ENCODE data around the gene SS18L1.

The SS18L1 gene

DNA sequence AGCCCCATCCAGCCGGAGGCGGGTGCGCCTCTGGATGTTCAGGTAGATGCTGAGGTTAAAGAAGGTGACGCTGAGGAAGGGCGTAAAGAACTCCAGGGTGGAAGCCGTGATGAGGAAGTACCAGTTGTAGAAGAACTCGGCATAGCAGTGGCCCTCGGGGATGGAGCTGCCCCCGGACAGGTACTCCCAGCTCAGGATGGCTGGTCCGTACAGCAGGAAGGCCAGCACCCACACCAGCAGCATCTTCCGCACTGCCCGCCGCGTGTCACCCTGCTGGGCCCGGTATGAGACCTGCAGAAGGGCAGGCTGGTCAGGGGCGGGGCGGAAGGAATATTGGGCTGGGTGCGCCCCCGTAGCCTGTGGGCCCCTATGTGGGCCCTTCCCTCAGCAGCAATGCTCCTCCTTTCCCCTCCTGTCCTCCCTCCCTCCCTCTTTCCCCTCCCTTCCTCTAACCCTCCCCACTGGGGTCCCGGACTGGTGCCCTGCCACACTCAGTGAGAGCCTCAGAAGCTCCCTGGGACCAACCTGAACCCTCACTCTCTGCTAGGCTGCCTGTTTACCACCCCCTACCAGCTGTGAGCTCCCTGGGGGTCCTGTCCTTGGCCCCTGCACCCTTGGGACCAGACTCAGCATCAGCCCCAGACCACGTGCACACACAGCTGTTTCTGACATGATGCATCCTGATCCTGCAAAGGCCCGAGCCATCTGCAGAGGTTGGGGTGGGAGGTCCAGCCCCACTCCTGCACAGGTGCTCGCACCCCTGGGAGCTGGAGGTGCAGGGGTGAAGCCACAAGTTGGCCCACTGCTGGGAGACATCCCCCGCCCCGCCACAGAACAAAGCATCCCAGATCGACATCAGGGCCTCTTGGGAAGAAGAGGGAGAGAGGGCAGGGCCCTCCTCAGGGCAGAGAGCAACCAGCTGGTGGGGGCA is 73.3 kb downstream of the SS18L1 start:
- DNase-seq: no peak

DNA sequence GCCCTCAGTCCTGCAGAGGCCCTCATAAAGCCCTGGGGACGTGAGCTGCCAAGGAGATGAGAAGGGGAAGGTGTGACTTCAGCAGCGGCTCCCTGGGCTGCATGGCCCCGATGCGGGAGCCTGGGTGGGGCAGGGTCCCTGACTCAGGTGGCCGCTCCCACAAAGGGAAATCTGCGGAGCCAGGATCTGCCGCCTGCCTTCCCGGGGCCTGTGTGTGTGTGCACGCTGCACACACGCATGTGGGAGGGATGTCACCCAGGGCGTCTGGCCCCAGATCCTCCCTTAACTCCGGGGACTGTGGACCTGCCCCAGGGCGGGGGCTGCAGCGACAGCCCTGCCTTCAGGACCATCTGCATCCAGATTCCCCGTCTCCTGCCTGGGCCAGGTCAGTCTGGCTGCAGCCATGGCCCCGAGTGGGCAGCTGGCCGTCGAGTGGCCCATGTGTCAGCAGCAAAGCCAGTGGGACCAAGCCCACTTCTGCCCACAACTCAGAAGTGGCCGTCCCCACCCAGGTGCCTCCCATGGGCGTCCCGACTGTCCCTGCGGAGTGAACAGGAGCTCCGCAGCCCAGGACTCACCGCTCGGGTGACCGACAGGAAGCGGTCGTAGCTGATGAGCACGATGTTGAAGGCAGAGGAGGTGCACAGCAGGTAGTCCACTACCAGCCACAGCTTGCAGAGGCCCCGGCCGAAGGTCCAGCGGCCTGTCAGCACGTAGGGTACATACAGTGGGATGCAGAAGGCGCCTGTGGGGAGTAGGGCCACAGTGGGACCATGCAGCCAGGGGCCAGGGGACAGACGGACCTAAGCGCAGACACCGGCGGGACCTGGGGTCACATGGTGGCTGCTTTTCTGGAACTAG is 74.6 kb downstream of the SS18L1 start:
- no peak for DNase-seq

DNA sequence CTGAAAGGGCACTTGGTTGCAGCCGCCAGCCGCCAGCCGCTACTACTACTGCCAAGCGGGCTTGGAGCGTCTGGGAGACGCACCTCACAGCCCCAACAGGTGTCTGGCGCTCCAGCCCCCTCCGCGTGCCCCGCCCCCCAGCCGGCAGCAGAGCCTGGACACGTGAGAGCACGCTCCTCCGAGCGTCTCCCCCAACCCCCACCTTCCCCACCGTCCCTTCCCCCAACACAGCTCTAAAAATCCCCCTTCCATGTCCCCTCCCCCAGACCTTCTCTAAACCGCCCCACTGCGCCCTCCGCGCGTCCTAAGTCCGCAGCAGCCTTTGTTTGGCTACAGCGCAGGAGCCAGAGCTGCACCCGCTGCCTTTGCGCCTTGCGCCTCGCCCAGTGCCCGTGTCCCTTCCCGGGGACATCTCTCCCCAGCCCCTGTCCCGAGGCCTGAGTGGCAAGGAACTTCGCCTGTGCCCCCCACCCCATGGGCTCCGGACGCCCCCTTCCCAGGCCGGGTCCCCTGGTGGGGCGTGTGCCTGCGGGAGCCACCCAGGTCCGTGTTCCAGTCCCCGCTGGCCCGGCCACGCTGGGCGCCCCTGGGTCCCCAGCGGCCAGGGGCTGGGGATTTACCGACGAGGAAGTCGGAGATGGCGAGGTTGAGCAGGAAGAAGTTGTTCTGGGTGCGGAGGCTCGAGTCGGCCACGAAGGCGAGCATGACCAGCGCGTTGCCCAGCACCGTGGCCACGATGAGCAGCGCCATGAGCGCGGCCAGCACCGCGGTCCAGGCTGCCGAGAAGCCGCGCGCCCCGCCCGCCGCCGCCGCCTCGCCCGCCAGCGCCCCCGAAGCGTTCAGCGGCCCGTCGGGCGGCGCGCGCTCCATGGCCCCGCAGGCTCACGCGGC is 75.8 kb downstream of the SS18L1 start:
- DNase-seq: no peak

DNA sequence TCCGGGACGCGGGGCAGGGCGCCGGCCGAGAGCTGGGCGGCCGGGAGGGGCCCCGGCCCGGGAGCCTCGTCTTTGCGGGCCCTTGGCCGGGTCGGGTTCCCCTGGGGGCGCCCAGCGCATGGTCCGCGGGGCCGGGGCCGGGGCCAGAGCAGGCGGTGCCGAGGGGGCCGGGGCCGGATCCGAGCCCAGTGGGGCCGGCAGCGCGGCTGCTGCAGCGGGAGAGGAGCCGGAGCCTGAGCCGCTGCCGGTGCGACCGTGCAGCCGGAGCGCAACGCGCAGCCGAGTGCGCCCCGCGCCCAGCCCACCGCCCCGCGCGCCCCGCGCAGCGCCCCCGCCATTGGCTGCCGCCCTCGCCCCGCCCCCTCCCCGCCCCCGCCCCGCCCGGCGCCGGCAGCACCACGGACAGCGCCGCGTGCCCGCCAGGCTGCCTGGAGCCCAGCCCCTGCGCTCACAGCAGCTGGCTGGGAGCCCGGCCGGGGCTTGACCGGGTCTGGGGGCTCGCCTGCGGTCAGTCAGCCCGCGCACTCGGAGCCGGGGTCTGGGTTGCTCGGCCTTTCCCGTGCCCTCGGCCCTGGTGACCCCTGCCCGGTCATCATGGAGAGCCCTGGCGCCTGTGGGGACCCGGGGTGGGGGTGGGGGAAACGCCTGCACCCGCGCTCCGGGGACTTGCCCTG is 76.6 kb downstream of the SS18L1 start, which contains the start of gene HRH3:
HRH3 (minus strand) TSS at position 287 of the 674 bp plus-strand sequence. CDS start 308 bp downstream, outside the sequence.
- DNase-seq: peak; percentile 69

DNA sequence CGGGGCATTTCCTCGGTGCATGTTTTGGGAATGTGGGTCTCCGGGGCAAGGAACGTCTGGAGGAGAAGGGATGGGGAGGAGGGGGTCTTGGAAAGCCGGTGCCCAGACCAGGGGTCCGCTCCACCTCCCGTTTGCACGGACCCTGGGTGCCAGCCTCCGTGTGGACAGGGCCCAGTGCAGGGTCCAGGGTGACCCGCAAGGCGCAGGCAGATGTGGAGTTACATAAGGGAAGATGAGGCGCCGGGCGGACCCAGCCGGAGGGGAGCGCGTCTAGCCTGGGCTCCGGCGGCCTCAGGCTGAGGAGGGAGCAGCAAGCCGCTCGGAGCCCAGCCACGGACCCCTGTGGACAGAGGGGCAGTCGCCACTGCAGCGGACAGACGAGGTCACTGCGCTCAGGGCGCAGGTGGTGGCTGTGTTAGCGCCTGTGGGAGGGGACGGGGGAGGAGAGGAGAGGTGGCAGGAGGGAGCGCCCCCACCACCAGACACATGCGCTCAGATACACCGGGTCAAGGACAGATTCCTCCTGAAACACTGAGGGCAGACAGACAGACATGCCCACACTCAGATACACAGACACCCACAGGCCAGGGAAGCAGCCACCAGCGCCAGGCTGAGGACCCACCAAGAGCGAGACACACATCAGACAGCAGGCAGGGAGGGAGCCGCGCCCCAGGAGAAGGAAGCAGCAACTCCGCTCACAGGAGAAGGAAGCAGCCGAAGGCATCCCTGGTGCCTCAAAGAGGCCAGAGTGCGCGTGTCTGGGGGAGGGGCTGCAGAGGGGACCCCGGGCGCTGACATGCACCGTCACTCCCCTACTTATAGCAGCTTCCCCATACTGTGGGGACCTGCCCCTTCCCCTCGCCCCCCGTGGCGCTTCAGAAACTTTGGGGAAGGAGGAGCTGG is 77.3 kb downstream of the SS18L1 start:
- DNase-seq: no peak

DNA sequence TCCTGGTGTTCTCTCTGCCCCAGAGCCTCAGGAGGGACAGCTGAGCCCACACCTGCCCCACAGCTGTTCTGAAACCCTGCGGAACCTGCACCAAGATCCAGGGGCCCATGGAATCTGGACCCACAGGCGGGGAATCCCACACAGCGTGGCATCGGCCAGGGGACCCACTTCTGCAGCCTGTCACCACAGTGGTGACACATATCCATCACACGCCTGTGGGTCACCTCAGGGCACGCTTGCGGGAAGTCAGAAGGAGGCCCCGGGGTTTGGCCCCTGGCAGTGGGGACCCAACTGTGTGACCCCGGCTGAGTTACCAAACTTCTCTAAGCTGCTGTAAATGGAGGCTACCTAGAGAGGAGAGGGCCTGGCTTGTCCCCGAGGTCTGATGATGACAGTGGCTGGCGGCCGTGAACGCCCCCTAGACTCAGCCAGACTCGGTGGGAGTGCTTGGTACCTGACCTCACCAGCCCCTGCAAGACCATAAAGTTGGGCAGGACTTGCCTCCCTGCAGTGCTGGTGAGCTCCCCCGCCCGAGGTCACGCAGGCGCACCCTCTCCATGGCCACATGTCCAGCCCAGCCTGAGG is 78.8 kb downstream of the SS18L1 start:
- no peak for DNase-seq

DNA sequence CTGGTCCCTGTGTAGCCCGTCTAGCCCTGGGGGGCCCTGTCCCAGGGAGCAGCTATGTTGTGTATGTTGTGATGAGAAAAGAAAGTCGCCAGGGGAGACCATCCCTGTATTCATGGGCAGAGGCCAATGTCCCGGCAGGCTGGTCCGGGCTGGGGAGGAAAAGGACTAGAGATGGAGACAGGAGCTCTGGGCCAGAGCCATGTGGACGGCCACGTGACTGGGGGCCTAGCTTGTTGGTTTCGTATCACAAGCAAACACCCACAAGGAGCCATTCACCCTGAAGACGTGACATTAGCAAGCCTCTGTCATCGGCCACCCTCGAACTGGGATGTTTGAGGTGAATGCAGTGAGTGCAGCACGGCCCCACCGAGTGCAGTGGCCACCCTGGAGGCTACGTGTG is 79.4 kb downstream of the SS18L1 start:
- no peak for DNase-seq

DNA sequence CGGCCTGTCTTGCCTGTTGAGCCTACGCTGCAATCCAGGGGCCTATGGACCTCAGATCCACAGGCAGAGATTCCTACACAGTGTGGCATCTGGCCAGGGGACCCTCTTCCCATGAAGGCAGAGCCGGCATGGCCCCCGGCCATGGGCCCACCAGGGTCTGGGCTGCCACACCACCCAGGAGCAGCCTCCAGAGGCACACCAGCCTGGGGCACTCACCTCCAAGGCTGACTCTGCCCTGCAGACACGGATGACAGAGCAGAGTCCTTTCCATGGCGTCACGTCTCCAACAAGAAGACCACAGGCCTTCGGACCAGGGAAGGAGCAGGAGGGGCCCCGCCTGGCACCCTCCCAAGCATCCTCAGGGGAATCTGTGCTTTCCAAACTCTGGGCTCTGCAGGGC is 80.0 kb downstream of the SS18L1 start:
- DNase-seq: no peak

DNA sequence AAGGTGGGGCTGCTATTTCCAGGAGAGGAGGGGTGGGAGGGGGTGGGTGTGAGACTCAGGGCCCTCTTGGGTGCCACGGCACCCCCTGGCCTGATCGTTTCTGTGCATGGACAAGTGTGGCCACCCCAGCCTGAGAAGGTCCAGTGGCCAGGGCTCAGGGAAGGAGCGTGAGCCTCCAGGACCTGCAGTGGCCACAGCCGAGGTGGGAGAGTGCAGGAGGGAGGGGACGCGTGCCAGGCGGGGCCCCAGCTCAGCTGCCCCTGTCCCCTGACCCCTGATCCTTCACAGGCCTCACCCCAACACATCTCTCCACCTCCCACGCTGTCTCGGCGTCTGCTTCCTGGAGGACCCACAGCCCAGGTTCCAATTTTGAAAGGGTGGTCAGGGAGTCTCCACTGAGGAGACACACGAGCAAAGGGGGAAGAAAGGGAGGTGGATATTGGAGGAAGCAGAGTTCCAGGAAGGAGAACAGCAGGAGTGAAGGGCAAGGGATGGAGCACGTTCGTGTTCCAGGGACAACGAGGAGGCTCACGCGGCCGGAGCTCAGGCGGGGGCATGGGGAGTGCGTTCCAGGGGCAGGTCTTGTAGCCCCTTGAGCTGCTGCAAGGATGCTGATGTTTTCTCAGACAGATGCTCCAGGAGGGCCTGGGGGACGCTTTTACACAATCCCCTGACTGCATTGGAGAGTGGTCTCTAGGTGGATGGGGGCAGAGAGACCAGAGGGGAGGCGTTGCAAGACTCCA is 80.7 kb downstream of the SS18L1 start:
- no peak for DNase-seq

DNA sequence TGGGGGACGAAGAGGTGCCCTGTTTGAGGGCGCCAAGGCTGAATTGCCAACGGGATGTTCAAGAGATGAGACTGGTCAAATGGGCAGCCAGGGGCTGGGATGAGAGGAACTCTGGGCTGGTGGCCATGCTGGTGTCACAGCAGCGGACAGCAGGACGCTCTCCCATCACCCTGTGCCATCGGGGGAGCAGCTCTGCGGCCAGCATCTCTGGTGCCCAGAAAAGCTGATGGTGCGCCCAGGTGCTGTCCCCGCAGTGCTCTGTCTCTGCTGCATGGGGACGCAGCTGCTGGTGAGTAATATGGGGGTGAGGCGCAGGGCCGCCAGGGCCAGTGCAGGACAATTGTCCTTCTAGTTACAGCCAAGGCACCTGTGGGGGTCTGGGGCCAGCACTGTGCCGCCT is 81.5 kb downstream of the SS18L1 start:
- DNase-seq: no peak

DNA sequence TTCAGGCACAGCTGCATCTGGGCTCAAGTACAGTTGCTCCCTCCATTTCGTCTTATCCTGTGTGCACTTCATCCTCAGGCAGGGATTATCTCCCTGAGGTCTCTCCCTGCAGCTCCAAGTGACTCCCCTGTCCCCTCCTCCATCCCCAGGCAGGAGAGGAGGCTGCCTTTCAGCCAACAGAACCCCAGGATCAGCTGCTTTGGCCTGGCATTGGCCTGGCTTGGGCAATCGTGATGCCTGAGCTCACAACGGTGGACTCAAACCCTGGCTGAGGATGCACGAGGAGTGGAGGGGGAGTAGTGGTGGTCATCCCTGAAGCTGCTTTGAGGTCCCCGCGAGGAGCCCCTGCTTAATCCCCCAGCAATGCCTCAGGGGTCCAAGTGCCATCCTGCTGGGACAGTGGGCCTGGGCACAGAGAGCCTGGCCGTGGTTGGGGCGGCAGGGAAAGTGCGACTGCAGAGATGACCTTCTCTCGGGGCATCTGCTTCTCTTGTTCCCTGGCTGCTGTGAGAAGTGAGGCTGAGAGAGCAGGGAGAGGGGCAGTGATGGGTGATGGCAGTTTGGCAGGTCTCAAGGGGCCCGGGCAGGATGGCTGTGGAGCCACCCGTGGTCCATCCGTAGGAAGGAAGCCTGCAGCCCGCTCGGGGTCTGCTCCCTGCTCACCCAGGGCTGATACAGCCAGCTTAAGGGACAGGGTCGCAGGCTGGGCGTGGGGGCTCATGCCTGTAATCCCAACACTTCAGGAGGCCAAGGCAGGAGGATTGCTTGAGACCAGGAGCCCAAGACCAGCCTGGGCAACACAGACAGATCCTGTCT is 82.5 kb downstream of the SS18L1 start:
- DNase-seq: no peak

DNA sequence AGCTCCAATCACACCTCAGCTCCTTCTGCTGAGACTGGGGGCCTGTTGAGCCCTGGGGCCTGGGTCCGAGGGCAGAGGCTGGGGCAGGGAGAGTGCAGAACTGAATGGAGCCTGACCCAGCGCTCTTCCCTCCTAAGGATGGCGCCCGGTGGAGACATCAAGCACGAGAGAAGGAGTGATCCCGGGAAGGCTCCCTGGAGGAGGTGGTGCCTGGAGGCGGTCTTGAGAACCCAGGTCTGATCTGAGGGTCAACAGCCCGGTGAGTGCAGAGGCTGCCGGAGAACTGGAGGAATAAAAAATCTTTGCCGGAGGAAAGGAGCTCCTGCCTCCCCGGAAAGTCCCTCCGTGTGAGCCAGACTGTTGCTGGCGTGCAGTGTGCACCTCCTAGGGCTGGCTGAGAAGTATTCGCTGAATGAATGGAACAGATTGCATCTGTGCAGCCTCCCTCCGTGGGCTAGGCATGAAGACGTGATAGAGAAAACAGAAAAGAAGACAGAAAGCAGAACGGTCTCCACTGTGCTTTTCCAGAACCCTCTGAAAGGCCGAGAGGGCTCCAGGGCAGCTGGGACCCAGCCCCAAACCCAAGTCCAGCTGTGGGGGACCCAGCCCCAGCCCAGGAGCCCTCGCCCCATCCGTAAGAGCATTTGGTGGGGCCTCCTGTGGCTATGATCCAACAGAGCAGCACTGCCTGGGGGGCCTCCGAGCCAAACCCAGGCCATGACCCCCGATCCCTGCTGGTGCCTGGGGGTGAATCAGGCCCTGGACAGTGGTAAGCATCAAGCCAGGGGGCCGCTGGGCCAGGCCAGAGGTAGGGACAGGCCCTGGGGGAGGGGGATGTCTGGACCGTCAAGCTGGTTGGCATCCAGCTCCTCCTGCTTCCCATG is 83.4 kb downstream of the SS18L1 start:
- no peak for DNase-seq

DNA sequence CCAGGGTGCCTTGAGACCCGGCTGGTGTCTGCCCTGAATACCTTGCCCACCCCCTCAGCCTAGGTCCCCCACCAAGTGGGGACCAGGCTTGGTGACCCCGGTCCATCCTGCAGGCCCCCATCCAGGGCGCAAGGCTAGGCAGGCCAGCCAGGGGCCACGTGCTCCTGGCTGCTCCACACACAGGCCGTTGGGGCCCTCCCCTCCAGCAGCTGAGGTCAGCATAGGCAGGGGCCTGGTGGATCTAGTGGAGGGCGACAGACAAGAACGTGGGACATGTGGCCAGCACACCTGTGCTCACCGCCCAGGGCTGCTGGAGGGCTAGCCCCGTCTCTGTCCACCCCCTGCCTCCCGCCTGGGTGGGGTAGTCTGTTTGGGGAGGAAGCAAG is 84.0 kb downstream of the SS18L1 start:
- DNase-seq: no peak

DNA sequence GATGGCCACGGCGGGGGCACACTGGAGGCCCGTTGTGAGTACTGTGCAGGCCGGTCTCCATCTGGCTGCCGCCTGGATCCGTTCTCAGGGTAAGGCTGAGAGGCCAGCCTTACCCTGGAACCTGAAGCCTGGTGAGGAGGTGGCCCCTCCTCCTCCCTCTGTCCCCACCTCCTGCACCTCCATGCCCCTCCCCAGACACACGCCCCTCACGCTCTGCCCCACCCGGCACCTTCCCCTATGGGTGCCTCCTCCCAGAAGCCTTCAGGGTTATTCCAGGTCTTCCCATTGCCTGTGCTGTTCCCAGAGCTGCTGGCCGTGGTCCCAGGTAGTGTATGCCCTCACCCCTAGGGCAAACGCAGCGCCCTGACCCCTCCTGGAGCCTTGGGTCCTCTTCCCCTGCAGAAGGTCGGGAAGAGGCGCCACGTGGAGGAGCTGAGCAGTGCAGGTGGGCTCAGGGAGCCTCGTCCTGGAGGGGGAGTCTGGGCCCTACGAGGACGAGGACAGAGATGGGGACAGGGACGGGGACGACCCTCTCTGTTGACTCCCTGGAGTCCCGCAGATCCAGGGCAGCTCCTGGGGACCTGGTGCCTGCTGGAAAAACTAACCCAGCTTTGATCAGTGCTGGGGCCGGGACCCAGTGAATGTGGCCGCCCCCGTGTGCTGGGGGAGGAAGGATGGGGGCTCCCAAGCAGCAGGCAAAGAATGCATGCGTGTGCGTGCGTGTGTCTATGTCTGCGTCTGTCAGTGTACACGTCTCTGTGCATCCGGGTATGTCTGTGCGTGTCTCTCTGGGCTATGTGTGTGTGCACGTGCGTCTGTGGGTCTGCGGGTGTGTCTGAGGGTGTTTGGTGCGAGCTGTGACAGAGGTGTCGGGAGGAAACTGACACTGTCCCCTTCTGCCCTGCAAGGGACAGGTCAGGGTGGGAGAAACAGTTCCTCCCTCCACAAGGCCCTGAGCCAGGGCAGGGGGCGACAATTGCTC is 84.7 kb downstream of the SS18L1 start:
- DNase-seq: no peak

DNA sequence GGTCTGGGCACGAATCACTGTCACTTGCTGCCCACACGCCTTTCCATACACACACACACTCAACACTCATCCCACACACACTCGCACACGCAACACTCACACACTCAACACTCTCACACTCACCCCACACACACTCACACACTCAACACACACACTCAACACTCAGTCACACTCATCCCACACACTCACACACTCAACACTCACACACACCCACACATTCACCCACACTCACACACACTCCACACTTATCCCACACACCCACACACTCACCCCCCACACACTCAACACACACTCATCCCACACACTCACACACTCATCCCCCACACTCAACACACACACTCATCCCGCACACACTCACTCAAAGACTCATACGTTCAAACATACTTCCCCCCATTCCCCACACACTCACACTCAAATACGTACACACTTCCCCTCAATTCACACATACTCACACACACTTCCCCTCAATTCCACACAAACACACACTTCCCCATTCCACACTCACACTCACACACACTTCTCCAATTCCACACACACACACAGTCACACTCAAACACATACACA is 85.5 kb downstream of the SS18L1 start:
- no peak for DNase-seq

DNA sequence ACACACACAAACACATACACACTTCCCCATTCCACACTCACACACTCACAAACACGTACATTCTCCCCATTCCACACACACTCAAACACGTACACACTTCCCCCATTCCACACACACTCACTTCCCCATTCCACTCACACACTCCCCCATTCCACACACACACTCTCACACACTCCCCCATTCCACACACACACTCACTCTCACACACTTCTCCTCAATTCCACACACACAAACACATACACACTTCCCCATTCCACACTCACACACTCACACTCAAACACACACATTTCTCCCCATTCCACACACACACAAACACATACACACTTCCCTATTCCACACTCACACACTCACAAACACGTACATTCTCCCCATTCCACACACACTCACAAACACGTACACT is 86.1 kb downstream of the SS18L1 start:
- DNase-seq: no peak
